ENCODE results near the gene CLEC2L. TPM values are rescaled to one million over a fixed set of nuclear protein-coding genes. Genes with fewer than 3 reads are reported as not detected.
A peak's percentile ranks its signal among the peaks of the same experiment; 100 is the strongest.

The CLEC2L gene
- polyA plus RNA-seq (2011; rRNA removed) (not detected in 2 replicates), polyA minus RNA-seq (2011; rRNA and poly(A)+ RNA removed) (not detected in 2 replicates)

- ChIA-PET CTCF (interaction anchor here (0.6 kb wide), 1 partner anchor 23 kb away, joined by 3 read pairs; no protein-coding TSS in a partner anchor), POLR2A (no interaction called here)
- Histone ChIP-seq H3K27ac (ENCODE audit: low read depth, low read length) (no peak within 1 kb of the TSS), H3K9me3 (ENCODE audit: control insufficient read depth, insufficient read depth, low read length) (no peaks in the 10 kb centered on the region), H3K27me3 (ENCODE audit: control insufficient read depth, insufficient read depth, low read length) (peaks cover 32% of the 10 kb centered on the region), H3K4me3 (ENCODE audit: low read depth, low read length) (peak within 1 kb of the TSS; percentile 20; the same call in 1 of the 2 replicates)
- no peak for DNase-seq (ENCODE audit: low read depth, low spot score)
- no peak for TF ChIP-seq CTCF (IDR thresholded peaks at IDR 0.05; ENCODE audit: low read depth, low read length)
Measured at GRCh38 chr7:139523199-139523941, at the start of gene CLEC2L. CLEC2L (plus strand) TSS chr7:139523685; CDS start chr7:139523928, 243 bp downstream.

GRCh38 chr7:139476139-139476538 is 47.3 kb upstream of the CLEC2L start:
- no peak for TF ChIP-seq CTCF (IDR thresholded peaks at IDR 0.05; ENCODE audit: low read depth, low read length)
- peaks cover 23% of the 10 kb centered on the region for H3K27me3 ChIP-seq (ENCODE audit: control insufficient read depth, insufficient read depth, low read length)
- DNase-seq (ENCODE audit: low read depth, low spot score): no peak
- H3K27ac ChIP-seq (ENCODE audit: low read depth, low read length): no peak overlapping the region
- POLR2A ChIA-PET: no interaction called here
- H3K9me3 ChIP-seq (ENCODE audit: control insufficient read depth, insufficient read depth, low read length): peaks cover 18% of the 10 kb centered on the region
- CTCF ChIA-PET: interaction anchor here (1.2 kb wide), 1 partner anchor 41 kb away, joined by 4 read pairs; no protein-coding TSS in a partner anchor
- no peak overlapping the region for H3K4me3 ChIP-seq (ENCODE audit: low read depth, low read length)

- H3K27me3 ChIP-seq (ENCODE audit: control insufficient read depth, insufficient read depth, low read length): peaks cover 30% of the 10 kb centered on the region
- no peak overlapping the region for H3K27ac ChIP-seq (ENCODE audit: low read depth, low read length)
- CTCF ChIA-PET: no interaction called here
- no peak for DNase-seq (ENCODE audit: low read depth, low spot score)
- POLR2A ChIA-PET: no interaction called here
- no peak for TF ChIP-seq CTCF (IDR thresholded peaks at IDR 0.05; ENCODE audit: low read depth, low read length)
- H3K4me3 ChIP-seq (ENCODE audit: low read depth, low read length): no peak overlapping the region
- peaks cover 18% of the 10 kb centered on the region for H3K9me3 ChIP-seq (ENCODE audit: control insufficient read depth, insufficient read depth, low read length)
Measured at GRCh38 chr7:139476891-139477290, 46.6 kb upstream of the CLEC2L start.

GRCh38 chr7:139479620-139480019 is 43.9 kb upstream of the CLEC2L start:
- Histone ChIP-seq H3K27me3 (ENCODE audit: control insufficient read depth, insufficient read depth, low read length) (peaks cover 47% of the 10 kb centered on the region), H3K9me3 (ENCODE audit: control insufficient read depth, insufficient read depth, low read length) (peaks cover 9% of the 10 kb centered on the region), H3K27ac (ENCODE audit: low read depth, low read length) (no peak overlapping the region), H3K4me3 (ENCODE audit: low read depth, low read length) (no peak overlapping the region)
- CTCF ChIA-PET: no interaction called here
- no peak for DNase-seq (ENCODE audit: low read depth, low spot score)
- POLR2A ChIA-PET: no interaction called here
- TF ChIP-seq CTCF (IDR thresholded peaks at IDR 0.05; ENCODE audit: low read depth, low read length): no peak

GRCh38 chr7:139481364-139481763 is 42.1 kb upstream of the CLEC2L start:
- Histone ChIP-seq H3K27me3 (ENCODE audit: control insufficient read depth, insufficient read depth, low read length) (peaks cover 56% of the 10 kb centered on the region), H3K9me3 (ENCODE audit: control insufficient read depth, insufficient read depth, low read length) (peaks cover 5% of the 10 kb centered on the region; the same call in 1 of the 2 replicates), H3K27ac (ENCODE audit: low read depth, low read length) (no peak overlapping the region), H3K4me3 (ENCODE audit: low read depth, low read length) (no peak overlapping the region)
- POLR2A ChIA-PET: no interaction called here
- TF ChIP-seq CTCF (IDR thresholded peaks at IDR 0.05; ENCODE audit: low read depth, low read length): no peak
- CTCF ChIA-PET: no interaction called here
- DNase-seq (ENCODE audit: low read depth, low spot score): no peak
